GM12874 (cell line): ENCODE measurements around the gene TSC22D2.

ENCODE experiments used
- TF ChIP-seq, protein P1 (sequence below): IDR thresholded peaks from 2 replicates; pipeline ENCODE4 v1.5.1; 2011; ENCODE audit warnings: low read depth, mild to moderate bottlenecking, control low read depth, low read length, moderate library complexity; ENCODE audit not compliant: insufficient read depth

The TSC22D2 gene

DNA sequence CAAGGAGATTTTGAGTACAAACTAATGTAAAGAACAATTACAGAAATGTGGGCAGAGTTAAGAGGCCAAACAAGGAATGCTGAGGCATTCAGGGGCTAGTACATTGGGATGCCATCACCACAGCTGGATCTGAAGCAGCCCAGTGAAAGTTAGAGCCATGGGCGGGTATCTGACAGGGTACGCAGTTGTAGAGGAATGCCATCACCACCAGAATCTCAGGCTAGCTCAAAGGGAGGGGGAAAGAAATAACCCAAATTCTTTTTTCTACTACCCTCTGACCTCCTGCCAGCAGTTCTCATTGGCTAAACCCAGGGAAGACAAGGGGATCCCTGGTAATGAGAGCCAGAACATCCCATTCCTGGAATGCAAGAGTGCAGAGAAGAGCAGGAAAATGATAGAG lies 9.0 kb upstream of the TSC22D2 start:
- TF ChIP-seq, protein P1, sequence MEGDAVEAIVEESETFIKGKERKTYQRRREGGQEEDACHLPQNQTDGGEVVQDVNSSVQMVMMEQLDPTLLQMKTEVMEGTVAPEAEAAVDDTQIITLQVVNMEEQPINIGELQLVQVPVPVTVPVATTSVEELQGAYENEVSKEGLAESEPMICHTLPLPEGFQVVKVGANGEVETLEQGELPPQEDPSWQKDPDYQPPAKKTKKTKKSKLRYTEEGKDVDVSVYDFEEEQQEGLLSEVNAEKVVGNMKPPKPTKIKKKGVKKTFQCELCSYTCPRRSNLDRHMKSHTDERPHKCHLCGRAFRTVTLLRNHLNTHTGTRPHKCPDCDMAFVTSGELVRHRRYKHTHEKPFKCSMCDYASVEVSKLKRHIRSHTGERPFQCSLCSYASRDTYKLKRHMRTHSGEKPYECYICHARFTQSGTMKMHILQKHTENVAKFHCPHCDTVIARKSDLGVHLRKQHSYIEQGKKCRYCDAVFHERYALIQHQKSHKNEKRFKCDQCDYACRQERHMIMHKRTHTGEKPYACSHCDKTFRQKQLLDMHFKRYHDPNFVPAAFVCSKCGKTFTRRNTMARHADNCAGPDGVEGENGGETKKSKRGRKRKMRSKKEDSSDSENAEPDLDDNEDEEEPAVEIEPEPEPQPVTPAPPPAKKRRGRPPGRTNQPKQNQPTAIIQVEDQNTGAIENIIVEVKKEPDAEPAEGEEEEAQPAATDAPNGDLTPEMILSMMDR = no peak

- TF ChIP-seq, protein P1 = no peak
These were observed 6.8 kb upstream of the TSC22D2 start for GRCh38 chr3:150401285-150401684.

DNA sequence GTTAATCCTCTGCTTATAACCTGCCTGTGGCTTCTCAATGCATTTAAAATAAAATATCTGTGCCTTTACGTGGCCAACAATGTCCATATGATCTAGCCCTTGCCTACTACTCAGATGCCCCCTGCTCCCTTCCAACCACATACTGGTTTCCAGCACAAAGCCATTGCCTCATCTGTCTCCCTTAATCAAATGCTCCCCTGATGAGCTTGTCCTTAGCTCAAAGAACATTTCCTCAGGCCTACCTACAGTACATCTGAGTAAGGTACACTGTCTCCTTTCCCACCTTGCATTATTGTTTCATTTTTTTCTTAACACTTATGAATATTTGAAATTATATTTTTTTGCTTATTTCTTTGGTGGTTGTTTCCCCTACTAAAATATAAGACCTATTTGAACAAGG lies 5.9 kb upstream of the TSC22D2 start:
- TF ChIP-seq, protein P1 = no peak

DNA sequence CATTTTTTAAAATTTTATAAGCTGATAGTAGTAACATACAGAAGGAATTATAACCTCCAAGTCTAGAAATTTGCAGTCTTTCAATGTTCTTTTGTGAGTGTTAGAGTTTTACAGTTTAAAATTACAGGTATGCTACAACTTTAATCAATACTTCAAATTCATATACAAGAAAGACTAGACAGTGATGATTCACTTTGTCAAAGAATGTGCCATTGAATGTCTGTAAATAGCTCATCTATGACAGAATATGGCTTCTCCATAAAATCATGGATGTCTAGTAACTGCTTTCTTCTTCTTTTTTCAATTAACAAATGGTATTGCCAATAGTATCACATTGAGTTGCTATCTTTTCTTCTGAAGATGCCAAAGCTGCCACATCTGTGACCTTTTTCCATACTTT lies 4.1 kb upstream of the TSC22D2 start:
- TF ChIP-seq, protein P1 = no peak

GRCh38 chr3:150407051-150407807 lies 869 bp upstream of the TSC22D2 start:
- TF ChIP-seq, protein P1 = no peak

DNA sequence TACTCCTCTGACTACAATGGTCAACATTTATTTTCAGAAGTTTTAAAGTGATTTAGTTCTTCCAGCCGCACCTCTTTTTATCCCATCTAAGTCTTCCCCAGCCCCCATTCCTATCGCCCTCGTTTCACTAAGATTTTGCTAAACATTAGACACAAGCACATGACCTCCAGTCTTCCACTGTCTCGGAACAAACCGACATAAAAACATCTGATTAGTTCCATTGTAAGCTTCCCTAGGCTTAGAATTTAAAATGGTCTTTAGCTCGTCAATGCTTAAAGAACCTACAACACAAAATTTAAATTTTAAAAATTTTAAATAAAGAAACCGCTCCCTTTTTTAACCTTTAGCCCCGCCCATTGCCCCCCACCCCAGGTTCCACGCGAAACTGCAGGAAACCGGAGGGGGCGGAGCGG lies 284 bp upstream of the TSC22D2 start:
- TF ChIP-seq, protein P1 = no peak

DNA sequence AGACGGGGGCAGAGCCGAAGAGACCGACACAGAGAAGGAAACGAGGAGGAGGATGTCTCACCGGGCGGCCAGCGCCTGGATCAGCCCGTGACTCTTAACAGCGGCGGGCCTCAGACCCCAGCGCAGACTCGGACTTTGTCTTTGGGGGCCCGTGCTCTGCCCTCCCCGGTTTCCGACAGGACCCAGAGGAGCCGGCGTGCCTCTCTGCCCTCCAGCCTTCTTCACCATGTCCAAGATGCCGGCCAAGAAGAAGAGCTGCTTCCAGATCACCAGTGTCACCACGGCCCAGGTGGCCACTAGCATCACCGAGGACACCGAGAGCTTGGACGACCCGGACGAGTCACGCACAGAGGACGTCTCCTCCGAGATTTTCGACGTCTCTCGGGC lies 1.0 kb downstream of the TSC22D2 start:
- TF ChIP-seq, protein P1 = no peak
